Type B pancreatic cell (in vitro differentiated cells): ENCODE measurements around the gene SNX15. TPM values are rescaled to one million over a fixed set of nuclear protein-coding genes. Genes with fewer than 3 reads are reported as not detected.
A peak's percentile ranks its signal among the peaks of the same experiment; 100 is the strongest.

Experiments
- DNase-seq: peaks from one replicate; pipeline ENCODE4 v3.0.0; 2021; ENCODE audit warnings: mixed read lengths; ENCODE audit not compliant: unreplicated experiment; ENCODE audit errors: extremely low spot score
- H3K27ac Mint-ChIP-seq: 2 replicates; pipeline ENCODE4 v1.8.0; 2021; ENCODE audit warnings: mild to moderate bottlenecking, mixed read lengths
- H3K27me3 Mint-ChIP-seq: 2 replicates; pipeline ENCODE4 v1.8.0; 2021; ENCODE audit warnings: mixed read lengths
- H3K36me3 Mint-ChIP-seq: 2 replicates; pipeline ENCODE4 v1.8.0; 2021; ENCODE audit warnings: mixed read lengths
- H3K4me1 Mint-ChIP-seq: one replicate; pipeline ENCODE4 v1.8.0; 2021; ENCODE audit warnings: mixed read lengths; ENCODE audit not compliant: unreplicated experiment
- H3K4me3 Mint-ChIP-seq: 2 replicates; pipeline ENCODE4 v1.8.0; 2021; ENCODE audit warnings: mild to moderate bottlenecking, mixed read lengths
- H3K9me3 Mint-ChIP-seq: 2 replicates; pipeline ENCODE4 v1.8.0; 2021; ENCODE audit warnings: mixed read lengths
- total RNA-seq: library from RNA; stranded (reverse); gene quantifications from 2 replicates; pipeline ENCODE4 v1.2.1, GENCODE V29; 2021; ENCODE audit warnings: low replicate concordance
- TF ChIP-seq, protein P1 (sequence below): fragments of 200-600 bp; sonication (generic); conservative IDR thresholded peaks from 2 replicates; pipeline ENCODE4 v1.5.0; 2021; ENCODE audit warnings: antibody characterized with exemption, mild to moderate bottlenecking

The SNX15 gene
- total RNA-seq, 1 donor from 2014 or later: 25.3 TPM

DNA sequence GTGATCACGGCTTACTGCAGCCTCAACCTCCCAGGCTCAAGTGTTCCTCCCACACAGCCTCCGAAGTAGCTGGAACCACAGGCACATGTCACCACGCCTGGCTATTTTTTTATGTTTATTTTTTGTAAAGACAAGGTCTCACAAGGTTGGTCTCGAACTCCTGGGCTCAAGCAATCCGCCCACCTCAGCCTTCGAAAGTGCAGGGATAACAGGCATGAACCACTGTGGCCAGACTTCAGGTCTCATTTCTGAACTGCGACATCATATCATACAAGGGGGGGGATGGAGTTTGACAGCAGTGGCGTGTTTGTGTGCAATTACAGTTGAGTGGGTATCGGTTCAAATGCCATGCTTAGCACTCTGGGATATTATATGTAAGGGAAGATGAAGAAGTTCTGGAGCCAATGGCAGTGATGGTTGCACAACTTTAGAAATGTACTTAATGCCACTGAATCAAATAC is 24.2 kb downstream of the SNX15 start:
- TF ChIP-seq, protein P1, sequence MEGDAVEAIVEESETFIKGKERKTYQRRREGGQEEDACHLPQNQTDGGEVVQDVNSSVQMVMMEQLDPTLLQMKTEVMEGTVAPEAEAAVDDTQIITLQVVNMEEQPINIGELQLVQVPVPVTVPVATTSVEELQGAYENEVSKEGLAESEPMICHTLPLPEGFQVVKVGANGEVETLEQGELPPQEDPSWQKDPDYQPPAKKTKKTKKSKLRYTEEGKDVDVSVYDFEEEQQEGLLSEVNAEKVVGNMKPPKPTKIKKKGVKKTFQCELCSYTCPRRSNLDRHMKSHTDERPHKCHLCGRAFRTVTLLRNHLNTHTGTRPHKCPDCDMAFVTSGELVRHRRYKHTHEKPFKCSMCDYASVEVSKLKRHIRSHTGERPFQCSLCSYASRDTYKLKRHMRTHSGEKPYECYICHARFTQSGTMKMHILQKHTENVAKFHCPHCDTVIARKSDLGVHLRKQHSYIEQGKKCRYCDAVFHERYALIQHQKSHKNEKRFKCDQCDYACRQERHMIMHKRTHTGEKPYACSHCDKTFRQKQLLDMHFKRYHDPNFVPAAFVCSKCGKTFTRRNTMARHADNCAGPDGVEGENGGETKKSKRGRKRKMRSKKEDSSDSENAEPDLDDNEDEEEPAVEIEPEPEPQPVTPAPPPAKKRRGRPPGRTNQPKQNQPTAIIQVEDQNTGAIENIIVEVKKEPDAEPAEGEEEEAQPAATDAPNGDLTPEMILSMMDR: no peak
- no peak for DNase-seq
- Mint-ChIP-seq H3K4me3 (no peak overlapping the region), H3K4me1 (no peaks in the 10 kb centered on the region), H3K27ac (no peak overlapping the region), H3K9me3 (no peaks in the 10 kb centered on the region), H3K36me3 (peaks cover 3% of the 10 kb centered on the region), H3K27me3 (peaks cover 8% of the 10 kb centered on the region)

DNA sequence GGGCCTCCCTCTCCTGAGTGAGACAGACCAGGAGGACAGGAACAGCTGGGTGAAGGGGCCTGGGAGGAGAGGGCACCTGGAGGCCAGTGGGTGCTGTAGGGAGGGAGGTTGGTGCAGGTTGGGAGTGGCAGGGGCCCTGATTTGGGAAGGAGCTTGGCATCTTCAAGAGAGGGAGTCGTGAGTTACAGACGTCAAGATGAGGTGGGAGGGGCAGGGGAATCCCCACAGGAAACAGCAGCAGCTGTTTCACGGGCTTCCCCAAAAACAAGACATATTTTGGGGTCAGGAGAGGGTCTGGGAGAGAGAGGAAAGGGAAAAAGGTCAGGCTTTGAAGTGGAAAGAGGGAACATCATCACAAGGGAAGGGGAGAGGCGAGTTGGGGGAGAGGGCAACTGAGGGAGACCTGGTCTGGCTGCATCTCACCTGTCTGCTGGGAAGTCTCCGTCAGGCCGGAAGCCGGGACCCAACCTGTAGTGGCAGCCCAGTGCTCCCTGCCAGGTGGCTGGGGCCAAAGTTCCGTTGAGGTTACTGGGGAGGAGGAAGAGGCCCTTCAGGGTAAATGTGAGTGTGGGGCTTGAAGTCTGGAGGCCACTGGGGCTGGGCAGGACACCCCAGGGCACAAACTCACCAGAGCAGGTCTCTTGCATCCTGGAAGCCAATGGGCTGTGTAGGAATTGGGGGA is 26.7 kb downstream of the SNX15 start:
- H3K36me3 Mint-ChIP-seq: no peaks in the 10 kb centered on the region
- H3K27me3 Mint-ChIP-seq: peaks cover 5% of the 10 kb centered on the region

DNA sequence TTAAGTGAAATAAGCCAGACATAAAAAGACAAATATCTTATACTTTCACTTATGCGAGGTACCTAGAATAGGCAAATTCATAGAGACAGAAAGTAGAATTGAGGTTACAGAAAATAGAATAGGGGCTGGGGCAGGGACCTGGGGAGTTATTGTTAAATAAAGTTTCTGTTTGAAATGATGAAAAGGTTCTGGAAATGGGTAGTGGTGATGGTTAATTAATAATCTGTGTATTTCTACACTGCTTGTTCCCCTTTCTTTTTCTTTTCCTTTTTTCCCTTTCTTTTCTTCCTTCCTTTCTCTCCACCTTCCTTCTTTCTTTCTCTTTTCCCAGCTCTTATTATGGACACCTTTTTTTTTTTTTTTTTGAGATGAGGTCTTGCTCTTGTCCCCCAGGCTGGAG is 28.3 kb downstream of the SNX15 start:
- Mint-ChIP-seq H3K27me3 (peaks cover 5% of the 10 kb centered on the region), H3K9me3 (no peaks in the 10 kb centered on the region), H3K4me1 (no peaks in the 10 kb centered on the region), H3K4me3 (no peak overlapping the region), H3K27ac (no peak overlapping the region), H3K36me3 (no peaks in the 10 kb centered on the region)
- DNase-seq: no peak
- TF ChIP-seq, protein P1: no peak

More for the DNA sequence above, 26.7 kb downstream of the SNX15 start:
- Mint-ChIP-seq H3K9me3 (no peaks in the 10 kb centered on the region), H3K27ac (peak overlapping the region; percentile 39), H3K4me1 (no peaks in the 10 kb centered on the region), H3K4me3 (no peak overlapping the region)
- TF ChIP-seq, protein P1: no peak
- no peak for DNase-seq

DNA sequence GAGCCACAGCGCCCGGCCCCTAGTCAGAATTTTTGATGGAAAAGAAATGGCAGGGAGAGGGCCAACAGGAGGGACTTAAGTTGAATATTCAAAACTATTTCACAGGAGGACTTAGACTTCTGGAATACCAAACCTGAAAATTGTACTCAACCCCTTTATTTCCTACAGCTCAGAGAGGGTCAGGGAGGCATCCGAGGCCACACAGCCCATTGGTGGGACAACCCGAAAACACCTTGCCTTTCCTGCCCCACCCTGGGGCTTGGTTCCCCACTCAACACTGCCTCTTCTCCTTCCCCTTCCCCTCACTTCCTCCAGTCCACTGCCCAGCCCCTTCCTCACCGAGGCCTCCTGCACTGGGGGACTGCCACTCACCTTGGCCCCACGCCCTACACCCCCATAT is 29.8 kb downstream of the SNX15 start:
- peaks cover 5% of the 10 kb centered on the region for H3K27me3 Mint-ChIP-seq
- TF ChIP-seq, protein P1: no peak
- H3K4me1 Mint-ChIP-seq: no peaks in the 10 kb centered on the region
- no peak overlapping the region for H3K27ac Mint-ChIP-seq
- no peak overlapping the region for H3K4me3 Mint-ChIP-seq
- DNase-seq: no peak
- no peaks in the 10 kb centered on the region for H3K36me3 Mint-ChIP-seq
- no peaks in the 10 kb centered on the region for H3K9me3 Mint-ChIP-seq

DNA sequence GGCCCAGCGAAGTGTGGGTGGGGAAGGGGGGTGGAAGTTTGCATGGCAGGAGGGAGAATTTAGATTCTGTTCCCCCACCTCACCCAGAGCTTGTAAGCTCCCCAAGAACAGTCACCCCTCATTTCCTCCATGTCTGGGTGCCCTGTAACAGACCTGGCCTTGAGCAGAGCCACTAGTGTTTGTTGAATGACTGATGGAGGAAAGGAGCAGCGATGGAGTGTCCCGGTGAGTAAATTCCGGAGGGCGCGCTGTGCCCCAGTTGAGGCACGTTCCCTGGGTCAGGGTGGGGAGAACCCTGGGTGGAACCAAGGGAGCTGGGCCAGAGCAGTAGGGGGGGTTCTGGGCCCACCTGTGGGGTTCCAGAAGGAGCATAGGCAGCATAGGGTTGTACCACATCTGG is 30.3 kb downstream of the SNX15 start:
- H3K4me1 Mint-ChIP-seq: no peaks in the 10 kb centered on the region
- H3K27ac Mint-ChIP-seq: no peak overlapping the region
- no peaks in the 10 kb centered on the region for H3K36me3 Mint-ChIP-seq

More for the DNA sequence above, 30.3 kb downstream of the SNX15 start:
- Mint-ChIP-seq H3K4me3 (no peak overlapping the region), H3K27me3 (peaks cover 5% of the 10 kb centered on the region), H3K9me3 (no peaks in the 10 kb centered on the region)
- DNase-seq: no peak
- TF ChIP-seq, protein P1: no peak
